HEK293 (cell line): ENCODE measurements around the gene GMPS.

ENCODE experiments used
- CTCF ChIA-PET: fragments of 350-600 bp; formaldehyde crosslinking; extraction: SDS; loops from one replicate; lab custom pipeline; 2021; ENCODE audit warnings: antibody characterized with exemption; lab: Yijun Ruan, JAX
- POLR2A ChIA-PET: fragments of 300-600 bp; formaldehyde crosslinking; extraction: SDS; loops from one replicate; lab custom pipeline; 2020; ENCODE audit warnings: antibody characterized with exemption, inconsistent platforms; lab: Yijun Ruan, JAX
- H3K27ac ChIP-seq: fragments of 200-500 bp; sonication (Bioruptor generic); 2 replicates; pipeline ENCODE4 v1.5.1; 2014; ENCODE audit warnings: low read depth, low read length, control low read depth, inconsistent platforms; ENCODE audit errors: extremely low read depth
- H3K36me3 ChIP-seq, 2 experiments: fragments of 200-500 bp in 1 of 2; sonication (Bioruptor generic) in 1 of 2; 1 replicate in 1 of 2; 2 replicates in 1 of 2; pipeline ENCODE4 v1.5.1; 2014 to 2017; ENCODE audit warnings: inconsistent platforms in 2 of 2, low read length in 2 of 2; ENCODE audit not compliant: control insufficient read depth in 2 of 2, insufficient read depth in 1 of 2
- H3K4me1 ChIP-seq: fragments of 200-500 bp; sonication (Bioruptor generic); 2 replicates; pipeline ENCODE4 v1.5.1; 2014; ENCODE audit warnings: mild to moderate bottlenecking, low read length, inconsistent platforms; ENCODE audit not compliant: control insufficient read depth, insufficient read depth
- H3K4me3 ChIP-seq: 2 replicates; pipeline ENCODE4 v1.5.1; 2011; ENCODE audit warnings: low read depth, mild to moderate bottlenecking, control low read depth, low read length, moderate library complexity
- H3K9me3 ChIP-seq: fragments of 200-500 bp; sonication (Bioruptor generic); 2 replicates; pipeline ENCODE4 v1.5.1; 2014; ENCODE audit warnings: low read depth, low read length, inconsistent platforms; ENCODE audit not compliant: control insufficient read depth, insufficient read depth
- AEBP2 ChIP-seq: fragments of 450-650 bp; formaldehyde crosslinking; IDR thresholded peaks from 2 replicates; pipeline ENCODE4 v1.5.1; 2016; ENCODE audit warnings: missing biosample characterization, missing genetic modification characterization, borderline replicate concordance
- GLIS2 ChIP-seq: fragments of 450-650 bp; formaldehyde crosslinking; IDR thresholded peaks from 2 replicates; pipeline ENCODE4 v1.5.1; 2016; ENCODE audit warnings: missing biosample characterization, missing genetic modification characterization
- HOXC10 ChIP-seq: sonication (generic); formaldehyde crosslinking; IDR thresholded peaks from 2 replicates; pipeline ENCODE4 v1.8.1; 2023; ENCODE audit warnings: mild to moderate bottlenecking, missing genetic modification reagents
- PRDM10 ChIP-seq: fragments of 450-650 bp; formaldehyde crosslinking; IDR thresholded peaks from 2 replicates; pipeline ENCODE4 v1.5.1; 2016; ENCODE audit warnings: missing biosample characterization, missing genetic modification characterization
- SP2 ChIP-seq: fragments of 450-650 bp; formaldehyde crosslinking; IDR thresholded peaks from 2 replicates; pipeline ENCODE4 v1.5.1; 2016; ENCODE audit warnings: missing biosample characterization, missing genetic modification characterization
- TRIM28 ChIP-seq: IDR thresholded peaks from 2 replicates; pipeline ENCODE4 v1.6.1; 2011; ENCODE audit warnings: low read length, control low read depth, borderline replicate concordance
- ZFP69B ChIP-seq: fragments of 450-650 bp; formaldehyde crosslinking; IDR thresholded peaks from 2 replicates; pipeline ENCODE4 v1.5.1; 2016; ENCODE audit warnings: missing biosample characterization, missing genetic modification characterization
- ZNF10 ChIP-seq: fragments of 450-650 bp; formaldehyde crosslinking; IDR thresholded peaks from 2 replicates; pipeline ENCODE4 v1.5.1; 2017; ENCODE audit warnings: missing biosample characterization, missing genetic modification characterization
- ZNF121 ChIP-seq: fragments of 450-650 bp; formaldehyde crosslinking; IDR thresholded peaks from 2 replicates; pipeline ENCODE4 v1.5.1; 2016; ENCODE audit warnings: missing biosample characterization, missing genetic modification characterization
- ZNF23 ChIP-seq: fragments of 450-650 bp; formaldehyde crosslinking; IDR thresholded peaks from 2 replicates; pipeline ENCODE4 v1.5.1; 2016; ENCODE audit warnings: missing biosample characterization, missing genetic modification characterization, borderline replicate concordance
- ZNF324 ChIP-seq: fragments of 450-650 bp; formaldehyde crosslinking; IDR thresholded peaks from 2 replicates; pipeline ENCODE4 v1.5.1; 2016; ENCODE audit warnings: missing biosample characterization, missing genetic modification characterization
- ZNF510 ChIP-seq: fragments of 450-650 bp; formaldehyde crosslinking; IDR thresholded peaks from 2 replicates; pipeline ENCODE4 v1.5.1; 2018; ENCODE audit warnings: mild to moderate bottlenecking, missing genetic modification characterization, missing biosample characterization; ENCODE audit not compliant: insufficient replicate concordance
- ZNF518A ChIP-seq: fragments of 450-650 bp; formaldehyde crosslinking; conservative IDR thresholded peaks from 2 replicates; pipeline ENCODE4 v1.5.1; 2016; ENCODE audit warnings: low read depth, missing biosample characterization, missing genetic modification characterization
- ZNF529 ChIP-seq: fragments of 450-650 bp; formaldehyde crosslinking; IDR thresholded peaks from 2 replicates; pipeline ENCODE4 v1.5.1; 2017; ENCODE audit warnings: missing genetic modification characterization, missing biosample characterization; ENCODE audit not compliant: insufficient replicate concordance
- ZNF548 ChIP-seq: fragments of 450-650 bp; formaldehyde crosslinking; IDR thresholded peaks from 2 replicates; pipeline ENCODE4 v1.5.1; 2016; ENCODE audit warnings: missing biosample characterization, missing genetic modification characterization
- ZNF571 ChIP-seq: fragments of 450-650 bp; formaldehyde crosslinking; IDR thresholded peaks from 2 replicates; pipeline ENCODE4 v1.5.0; 2017; ENCODE audit warnings: missing biosample characterization, missing genetic modification characterization
- ZNF580 ChIP-seq: fragments of 450-650 bp; formaldehyde crosslinking; IDR thresholded peaks from 2 replicates; pipeline ENCODE4 v1.5.1; 2016; ENCODE audit warnings: missing biosample characterization, missing genetic modification characterization
- ZNF596 ChIP-seq: fragments of 450-650 bp; IDR thresholded peaks from 2 replicates; pipeline ENCODE4 v1.5.0; 2018; ENCODE audit warnings: missing biosample characterization, mild to moderate bottlenecking, missing genetic modification characterization, moderate library complexity
- ZNF621 ChIP-seq: fragments of 450-650 bp; formaldehyde crosslinking; IDR thresholded peaks from 2 replicates; pipeline ENCODE4 v1.5.1; 2017; ENCODE audit warnings: missing biosample characterization, missing genetic modification characterization
- ZNF701 ChIP-seq: fragments of 450-650 bp; formaldehyde crosslinking; IDR thresholded peaks from 2 replicates; pipeline ENCODE4 v1.5.1; 2016; ENCODE audit warnings: missing biosample characterization, missing genetic modification characterization
- ZNF704 ChIP-seq: fragments of 450-650 bp; formaldehyde crosslinking; IDR thresholded peaks from 2 replicates; pipeline ENCODE4 v1.5.1; 2016; ENCODE audit warnings: missing biosample characterization, missing genetic modification characterization
- ZNF707 ChIP-seq: fragments of 450-650 bp; formaldehyde crosslinking; IDR thresholded peaks from 2 replicates; pipeline ENCODE4 v1.5.1; 2016; ENCODE audit warnings: missing biosample characterization, missing genetic modification characterization
- ZNF76 ChIP-seq: fragments of 450-650 bp; formaldehyde crosslinking; IDR thresholded peaks from 2 replicates; pipeline ENCODE4; 2016; ENCODE audit warnings: low read depth, missing biosample characterization, missing genetic modification characterization, borderline replicate concordance
- ZNF785 ChIP-seq: fragments of 450-650 bp; formaldehyde crosslinking; IDR thresholded peaks from 2 replicates; pipeline ENCODE4 v1.5.1; 2016; ENCODE audit warnings: missing biosample characterization, missing genetic modification characterization
- ZXDB ChIP-seq: fragments of 450-650 bp; formaldehyde crosslinking; IDR thresholded peaks from 2 replicates; pipeline ENCODE4 v1.5.1; 2016; ENCODE audit warnings: missing biosample characterization, missing genetic modification characterization

GMPS gene

GRCh38 chr3:155941354-155941753, 70.9 kb downstream of the GMPS start:
- peaks cover 0 to 61% of the 10 kb centered on the region in 2 experiments for H3K36me3 ChIP-seq
- H3K9me3 ChIP-seq = no peaks in the 10 kb centered on the region
- H3K4me3 ChIP-seq = no peak overlapping the region
- TF ChIP-seq ZNF707 (no peak), ZNF596 (tag by site-specific recombination) (no peak), AEBP2 (tag by site-specific recombination) (no peak), ZNF10 (no peak), ZNF324 (tag by site-specific recombination) (no peak), ZNF121 (no peak), ZXDB (tag by site-specific recombination) (no peak), ZNF580 (tag by site-specific recombination) (no peak), ZNF76 (tag by site-specific recombination) (no peak), ZNF518A (tag by site-specific recombination) (no peak), SP2 (tag by site-specific recombination) (no peak), ZNF701 (tag by site-specific recombination) (no peak), ZNF704 (no peak), ZNF571 (tag by site-specific recombination) (no peak), TRIM28 (no peak), ZNF621 (no peak), ZNF510 (no peak), ZNF785 (no peak), GLIS2 (tag by site-specific recombination) (no peak)
- H3K4me1 ChIP-seq = no peaks in the 10 kb centered on the region
- POLR2A ChIA-PET = no interaction called here
- no peak overlapping the region for H3K27ac ChIP-seq
- CTCF ChIA-PET = interaction anchor here (1.0 kb wide), 1 partner anchor 9 kb away, joined by 3 read pairs; no protein-coding TSS in a partner anchor

- Histone ChIP-seq H3K4me1 (no peaks in the 10 kb centered on the region), H3K27ac (no peak overlapping the region), H3K4me3 (no peak overlapping the region), H3K36me3 (peaks cover 0 to 34% of the 10 kb centered on the region in 2 experiments; a peak in 2 of 3 replicates), H3K9me3 (no peaks in the 10 kb centered on the region)
- CTCF ChIA-PET = interaction anchor here (0.5 to 0.8 kb wide), 3 partner anchors 9 to 141 kb away, joined by 5 to 6 read pairs (median 5); no protein-coding TSS in a partner anchor
- POLR2A ChIA-PET = no interaction called here
- no peak for TF ChIP-seq PRDM10 (tag by site-specific recombination)
- TF ChIP-seq ZFP69B = no peak
- TF ChIP-seq ZNF23 (tag by site-specific recombination) = no peak
- no peak for TF ChIP-seq HOXC10
- no peak for TF ChIP-seq ZNF548 (tag by site-specific recombination)
- no peak for TF ChIP-seq ZNF529 (tag by site-specific recombination)
Observed at GRCh38 chr3:155944081-155944480, 73.6 kb downstream of the GMPS start.
